Ovary (tissue), 9 donors: ENCODE measurements around the gene POU6F2. TPM values are rescaled to one million over a fixed set of nuclear protein-coding genes. Genes with fewer than 3 reads are reported as not detected.

Experiments used
- DNase-seq, 5 donors: peaks; one replicate each; pipeline ENCODE4 v3.0.0-alpha.2; 2019 to 2020
- H3K27ac ChIP-seq, 2 donors: fragments of 200-600 bp; one replicate each; pipeline versions ENCODE4 v1.5.1 to v1.8.0; 2019 to 2022
- H3K27me3 ChIP-seq: fragments of 200-600 bp; one replicate; pipeline ENCODE4 v1.8.0; 2022
- H3K36me3 ChIP-seq: fragments of 200-600 bp; sonication (generic); one replicate; pipeline ENCODE4 v1.5.1; 2019
- H3K4me1 ChIP-seq: one replicate; pipeline ENCODE4 v1.8.1; 2013; ENCODE audit warnings: mild to moderate bottlenecking, moderate library complexity; ENCODE audit not compliant: insufficient read depth
- H3K4me3 ChIP-seq: fragments of 200-600 bp; sonication (generic); one replicate; pipeline ENCODE4 v1.5.1; 2017
- H3K9me3 ChIP-seq, 2 donors: fragments of 200-600 bp in 1 of 2; sonication (generic) in 1 of 2; one replicate each; pipeline versions ENCODE4 v1.5.1 to v1.8.1; 2013 to 2019; ENCODE audit warnings: mild to moderate bottlenecking in 1 of 2, moderate library complexity in 1 of 2
- EP300 ChIP-seq: sonication (generic); formaldehyde crosslinking; IDR thresholded peaks from one replicate; pipeline ENCODE4 v1.6.1; 2017; ENCODE audit warnings: antibody characterized with exemption
- POLR2A ChIP-seq: fragments of 450-650 bp; IDR thresholded peaks from one replicate; pipeline ENCODE4 v1.6.1; 2017; ENCODE audit warnings: antibody characterized with exemption, mild to moderate bottlenecking, moderate library complexity
- WGBS, 3 donors: extraction: QIAGEN DNeasy Blood & Tissue Kit in 1 of 3; methylation state at CpG; one replicate each; pipeline versions ENCODE4 v1.1.5 to v1.1.7; 2013 to 2017; 5-methylcytosine and 5-hydroxymethylcytosine counted together
- intact Hi-C, 4 donors: fragments of 100-400 bp; cut with DNase I; formaldehyde crosslinking; loops; one replicate each; pipeline versions ENCODE4 v1.11.0 to v1.15.1; 2022 to 2023
- polyA plus RNA-seq, 2 donors: library from polyadenylated mRNA; stranded (reverse); fragments of 200-250 nt in 1 of 2; fragments of 350-450 nt in 1 of 2; fragmentation: Illumina TruSeq in 1 of 2; extraction: RNeasy Lipid Tissue Mini Kit (QIAGEN cat#74804) in 1 of 2; gene quantifications; one replicate each; pipeline ENCODE4 v1.2.3, GENCODE V29; 2013 to 2014
- total RNA-seq, 7 donors: library from RNA; depleted of rRNA in 2 of 7; stranded (reverse); fragments of >200 nt in 2 of 7; fragmentation: NEBNext Ultra II Directional in 3 of 7; extraction: Animal tissue kit (Norgen Biotek cat#: 25700) in 3 of 7; gene quantifications; one replicate each; pipeline versions ENCODE4 v1.1.0 to v1.2.4, GENCODE V29; 2016 to 2023
- TF ChIP-seq, protein P1 (sequence below), 3 donors: fragments of 450-650 bp in 2 of 3; fragments of 200-600 bp in 1 of 3; IDR thresholded peaks; one replicate each; pipeline versions ENCODE4 v1.5.1 to v1.8.0; 2016 to 2022; ENCODE audit warnings: antibody characterized with exemption in 3 of 3, mild to moderate bottlenecking in 1 of 3
- donor health status: DM: no; HTN: no; CAD: no; lungs with moderate emphysema.
- donor health status: DM: no; HTN: no; CAD: no.
- donor health status: Bipolar disorder and iron deficiency.
- donor health status: DM: yes; HTN: yes; CAD: no.
- donor health status: DM: no; HTN: no; CAD: no.
- donor health status: DM: yes; HTN: yes; CAD: no.

The POU6F2 gene
- total and polyA plus RNA-seq, 9 donors = 0.17 to 2.0 (median 0.61) TPM

DNA sequence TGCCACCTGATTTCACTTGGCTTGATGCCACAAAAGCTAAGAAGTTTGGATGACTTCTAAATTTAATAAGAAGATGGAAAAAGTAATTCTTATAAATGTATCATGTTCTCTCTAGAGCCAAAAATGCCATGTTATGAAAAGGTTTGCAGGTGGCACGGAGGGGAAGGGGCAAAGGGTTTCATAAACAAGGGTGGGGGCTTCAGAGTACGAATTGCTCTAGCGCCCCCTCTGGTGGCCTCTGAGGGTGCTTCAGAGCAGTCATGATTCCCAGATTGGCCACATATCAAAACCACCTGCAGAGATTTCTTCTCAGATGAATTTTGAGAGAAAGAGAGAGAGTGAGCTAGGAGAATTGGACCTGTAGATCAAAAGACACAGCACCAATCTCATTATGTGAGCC lies 379.9 kb downstream of the POU6F2 start:
- TF ChIP-seq POLR2A (no peak), EP300 (no peak)
- TF ChIP-seq, protein P1, sequence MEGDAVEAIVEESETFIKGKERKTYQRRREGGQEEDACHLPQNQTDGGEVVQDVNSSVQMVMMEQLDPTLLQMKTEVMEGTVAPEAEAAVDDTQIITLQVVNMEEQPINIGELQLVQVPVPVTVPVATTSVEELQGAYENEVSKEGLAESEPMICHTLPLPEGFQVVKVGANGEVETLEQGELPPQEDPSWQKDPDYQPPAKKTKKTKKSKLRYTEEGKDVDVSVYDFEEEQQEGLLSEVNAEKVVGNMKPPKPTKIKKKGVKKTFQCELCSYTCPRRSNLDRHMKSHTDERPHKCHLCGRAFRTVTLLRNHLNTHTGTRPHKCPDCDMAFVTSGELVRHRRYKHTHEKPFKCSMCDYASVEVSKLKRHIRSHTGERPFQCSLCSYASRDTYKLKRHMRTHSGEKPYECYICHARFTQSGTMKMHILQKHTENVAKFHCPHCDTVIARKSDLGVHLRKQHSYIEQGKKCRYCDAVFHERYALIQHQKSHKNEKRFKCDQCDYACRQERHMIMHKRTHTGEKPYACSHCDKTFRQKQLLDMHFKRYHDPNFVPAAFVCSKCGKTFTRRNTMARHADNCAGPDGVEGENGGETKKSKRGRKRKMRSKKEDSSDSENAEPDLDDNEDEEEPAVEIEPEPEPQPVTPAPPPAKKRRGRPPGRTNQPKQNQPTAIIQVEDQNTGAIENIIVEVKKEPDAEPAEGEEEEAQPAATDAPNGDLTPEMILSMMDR (IDR thresholded peaks at IDR 0.05) = no peak
- no peak for DNase-seq
- Histone ChIP-seq H3K36me3 (no peaks in the 10 kb centered on the region), H3K4me3 (no peak overlapping the region), H3K9me3 (peaks cover 0 to 2% of the 10 kb centered on the region in 2 donors), H3K27me3 (no peaks in the 10 kb centered on the region), H3K27ac (no peak overlapping the region), H3K4me1 (peaks cover 6% of the 10 kb centered on the region)
- 38 to 42% (median 40%) methylated on average over 3 of the region's 3 CpGs for WGBS, 3 donors
- intact Hi-C loops = no loop called here

DNA sequence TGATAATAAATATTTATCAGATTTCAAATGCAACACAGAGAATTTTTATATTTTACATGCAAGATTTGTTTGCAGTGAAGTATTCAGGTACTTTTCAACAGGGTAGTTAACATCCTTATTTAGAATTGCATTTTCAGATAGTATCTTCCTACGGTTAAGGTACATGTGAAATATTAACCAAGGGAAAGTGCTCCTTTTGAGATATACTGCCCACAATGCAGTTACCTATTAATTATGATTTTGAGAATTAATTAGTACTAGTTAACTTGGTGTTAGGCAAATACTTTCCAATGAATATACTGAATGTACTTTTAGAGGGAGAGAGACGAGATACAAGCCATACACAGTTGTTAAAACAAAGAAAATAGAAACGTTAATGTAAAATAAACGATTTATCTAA lies 382.3 kb downstream of the POU6F2 start:
- H3K4me1 ChIP-seq = no peaks in the 10 kb centered on the region
- WGBS, 3 donors = 30 to 45% (median 39%) methylated on average over 4 of the region's 4 CpGs
- H3K36me3 ChIP-seq = no peaks in the 10 kb centered on the region
- H3K4me3 ChIP-seq = no peak overlapping the region
- intact Hi-C loops = no loop called here
- no peak overlapping the region for H3K27ac ChIP-seq
- no peak for DNase-seq
- no peaks in the 10 kb centered on the region for H3K27me3 ChIP-seq
- peaks cover 0 to 2% of the 10 kb centered on the region in 2 donors for H3K9me3 ChIP-seq
- TF ChIP-seq POLR2A (no peak), EP300 (no peak)
- TF ChIP-seq, protein P1 (IDR thresholded peaks at IDR 0.05) = no peak

GRCh38 chr7:39360766-39361165 lies 383.1 kb downstream of the POU6F2 start:
- H3K9me3 ChIP-seq = peaks cover 0 to 2% of the 10 kb centered on the region in 2 donors
- intact Hi-C loops = no loop called here
- WGBS, 3 donors = 43 to 71% (median 46%) methylated on average over 1 of the region's 1 CpG
- TF ChIP-seq, protein P1 (IDR thresholded peaks at IDR 0.05) = no peak
- no peak for TF ChIP-seq POLR2A
- no peak overlapping the region for H3K4me3 ChIP-seq
- H3K27me3 ChIP-seq = no peaks in the 10 kb centered on the region
- no peak overlapping the region for H3K27ac ChIP-seq
- H3K36me3 ChIP-seq = no peaks in the 10 kb centered on the region
- H3K4me1 ChIP-seq = no peaks in the 10 kb centered on the region
- no peak for DNase-seq

- no peaks in the 10 kb centered on the region for H3K27me3 ChIP-seq
- H3K4me1 ChIP-seq = no peaks in the 10 kb centered on the region
- H3K9me3 ChIP-seq = peaks cover 0 to 4% of the 10 kb centered on the region in 2 donors
- 43 to 58% (median 47%) methylated on average over 1 of the region's 1 CpG for WGBS, 3 donors
- no peak overlapping the region for H3K4me3 ChIP-seq
- intact Hi-C loops = no loop called here
- no peaks in the 10 kb centered on the region for H3K36me3 ChIP-seq
- no peak for TF ChIP-seq POLR2A
- TF ChIP-seq, protein P1 (IDR thresholded peaks at IDR 0.05) = no peak
- H3K27ac ChIP-seq = no peak overlapping the region
- DNase-seq = no peak
These were observed 388.1 kb downstream of the POU6F2 start for GRCh38 chr7:39365751-39366295.
